OCI-LY7 (cell line): ENCODE results near the gene DXO.
"Not testable (repeated sequence)": the region's sequence is repeated elsewhere in the genome, so short reads cannot be mapped to it uniquely, and the experiment has no call there.

Source experiments
- CTCF ChIP-seq: fragments of 200-600 bp; sonication (generic); conservative IDR thresholded peaks from 2 replicates; pipeline ENCODE4 v1.5.1; 2014; ENCODE audit warnings: mild to moderate bottlenecking, antibody characterized with exemption, low read length, moderate library complexity, mixed read lengths
- EZH2phosphoT487 ChIP-seq: fragments of 200-600 bp; sonication (generic); IDR thresholded peaks from 2 replicates; pipeline ENCODE4 v1.6.1; 2018; ENCODE audit warnings: low read depth, borderline replicate concordance, mild to moderate bottlenecking, mixed run types, antibody characterized with exemption, low read length, moderate library complexity, mixed read lengths

DNA sequence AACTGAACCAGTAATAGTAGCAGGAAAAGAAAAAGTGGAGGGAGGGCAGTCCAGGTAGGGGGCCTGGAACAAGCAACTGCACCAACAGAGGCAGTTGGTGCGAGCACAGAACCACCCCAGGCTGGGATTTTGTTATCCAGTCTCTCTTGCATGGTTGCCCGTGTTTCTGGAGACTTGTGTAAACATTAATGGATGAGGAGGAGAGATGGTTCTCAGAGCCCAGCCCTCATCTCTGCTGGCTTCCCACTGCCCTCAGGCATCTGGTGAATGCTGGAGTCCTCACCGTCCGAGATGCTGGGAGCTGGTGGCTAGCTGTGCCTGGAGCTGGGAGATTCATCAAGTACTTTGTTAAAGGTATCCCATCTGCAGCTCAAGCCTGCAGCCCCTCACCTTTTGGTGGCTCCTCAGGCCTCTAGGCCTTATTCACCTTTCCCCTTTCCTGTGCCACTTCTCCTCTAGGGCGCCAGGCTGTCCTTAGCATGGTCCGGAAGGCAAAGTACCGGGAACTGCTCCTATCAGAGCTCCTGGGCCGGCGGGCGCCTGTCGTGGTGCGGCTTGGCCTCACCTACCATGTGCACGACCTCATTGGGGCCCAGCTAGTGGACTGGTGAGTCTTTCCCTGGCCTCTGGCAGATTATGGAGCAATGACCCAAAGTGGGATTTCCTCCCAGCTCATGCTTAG, 8.4 kb upstream of the DXO start:
- TF ChIP-seq CTCF, EZH2phosphoT487: not testable (repeated sequence)
